Stimulated activated CD8-positive, alpha-beta memory T cell treated with anti-CD3 and anti-CD28 coated beads, Interleukin-4, amount 100 ng/mL, for 48 hours (primary cell): Measurements from ENCODE around the gene CLSTN3.
A peak's percentile ranks its signal among the peaks of the same experiment; 100 is the strongest.

Experiments
- DNase-seq: peaks from one replicate; pipeline ENCODE4 v3.0.0-alpha.2; 2020

CLSTN3 gene

GRCh38 chr12:7129872-7130691 is at the start of gene CLSTN3:
Gene CLSTN3, plus strand, starts transcription at chr12:7130371. Its CDS starts 278 bp downstream, at chr12:7130649.
- peak; percentile 89 for DNase-seq

GRCh38 chr12:7081037-7081436 is 49.1 kb upstream of the CLSTN3 start:
- no peak for DNase-seq

GRCh38 chr12:7083125-7083524 is 47.0 kb upstream of the CLSTN3 start:
- DNase-seq = no peak

- DNase-seq = no peak
These were observed 40.8 kb upstream of the CLSTN3 start for GRCh38 chr12:7089196-7089871.

- DNase-seq = no peak
These were observed 39.8 kb upstream of the CLSTN3 start for GRCh38 chr12:7090222-7090998.

GRCh38 chr12:7091171-7091570 is 39.0 kb upstream of the CLSTN3 start:
- DNase-seq = no peak

GRCh38 chr12:7091660-7092228 is 38.4 kb upstream of the CLSTN3 start:
- DNase-seq = no peak

GRCh38 chr12:7092229-7092985 is 37.8 kb upstream of the CLSTN3 start, which contains the start of gene C1R:
Gene C1R, minus strand, starts transcription at chr12:7092445. Its CDS starts 57 bp downstream, at chr12:7092388.
- DNase-seq = peak; percentile 82

GRCh38 chr12:7092986-7093460 is 37.1 kb upstream of the CLSTN3 start:
- no peak for DNase-seq

- DNase-seq = no peak
These were observed 36.7 kb upstream of the CLSTN3 start for GRCh38 chr12:7093486-7093885.

GRCh38 chr12:7093892-7094291 is 36.3 kb upstream of the CLSTN3 start:
- DNase-seq = no peak

- no peak for DNase-seq
These were observed 33.9 kb upstream of the CLSTN3 start for GRCh38 chr12:7096006-7096932.

- DNase-seq = no peak
These were observed 33.2 kb upstream of the CLSTN3 start for GRCh38 chr12:7096979-7097378.

GRCh38 chr12:7099290-7099996 is 30.7 kb upstream of the CLSTN3 start:
- no peak for DNase-seq

GRCh38 chr12:7100239-7100638 is 29.9 kb upstream of the CLSTN3 start:
- DNase-seq = no peak

- no peak for DNase-seq
These were observed 29.0 kb upstream of the CLSTN3 start for GRCh38 chr12:7101047-7101693.

- no peak for DNase-seq
These were observed 28.5 kb upstream of the CLSTN3 start for GRCh38 chr12:7101694-7102131.

GRCh38 chr12:7102582-7102981 is 27.6 kb upstream of the CLSTN3 start:
- DNase-seq = no peak

- no peak for DNase-seq
These were observed 26.2 kb upstream of the CLSTN3 start for GRCh38 chr12:7103837-7104584.
